Stomach (tissue), 4 donors: ENCODE measurements around the gene RPS16.

ENCODE experiments used
- CTCF ChIP-seq, 7 experiments: fragments of 450-650 bp in 4 of 7; fragments of 200-600 bp in 3 of 7; sonication (generic) in 3 of 7; IDR thresholded peaks; one replicate each; pipeline ENCODE4 v1.5.1; 2016 to 2019; ENCODE audit warnings: antibody characterized with exemption in 7 of 7, control low read depth in 2 of 7, mild to moderate bottlenecking in 1 of 7
- EP300 ChIP-seq: sonication (generic); formaldehyde crosslinking; IDR thresholded peaks from one replicate; pipeline ENCODE4 v1.6.1; 2017; ENCODE audit warnings: antibody characterized with exemption
- POLR2A ChIP-seq, 4 donors: fragments of 450-650 bp; IDR thresholded peaks; one replicate each; pipeline ENCODE4 v1.6.1; 2016; ENCODE audit warnings: antibody characterized with exemption in 4 of 4, control low read depth in 2 of 4, mild to moderate bottlenecking in 1 of 4, moderate library complexity in 1 of 4

GRCh38 chr19:39412100-39412866 lies 23.5 kb downstream of the RPS16 start, which contains the start of gene PLEKHG2:
- TF ChIP-seq CTCF (IDR thresholded peaks at IDR 0.05) (peak in 4 of 7 experiments; percentile 69 to 85 (median 78)), EP300 (no peak), POLR2A (IDR thresholded peaks at IDR 0.05) (peak in 2 of 4 donors; percentile 79 to 95)
